Esophagus squamous epithelium (tissue), 5 donors: Measurements from ENCODE around the gene LYL1. TPM values are rescaled to one million over a fixed set of nuclear protein-coding genes. Genes with fewer than 3 reads are reported as not detected.

Experiments
- DNase-seq: peaks from one replicate; lab custom pipeline; 2025; lab: John Stamatoyannopoulos, UW
- H3K27ac ChIP-seq, 4 donors: fragments of 200-600 bp; sonication (generic); one replicate each; pipeline ENCODE4 v1.5.1; 2016 to 2019; ENCODE audit warnings: mild to moderate bottlenecking in 1 of 4
- H3K27me3 ChIP-seq, 4 donors: fragments of 200-600 bp; sonication (generic); 1 replicate in 3 of 4; 2 replicates in 1 of 4; pipeline versions ENCODE4 v1.5.1 to v1.6.0; 2017 to 2021; ENCODE audit warnings: antibody characterized with exemption in 1 of 4
- H3K36me3 ChIP-seq, 3 donors: fragments of 200-600 bp; sonication (generic); one replicate each; pipeline ENCODE4 v1.5.1; 2016 to 2019
- H3K4me1 ChIP-seq, 3 donors: fragments of 200-600 bp; sonication (generic); one replicate each; pipeline ENCODE4 v1.5.1; 2017 to 2019
- H3K4me3 ChIP-seq, 4 donors: fragments of 200-600 bp; sonication (generic); 1 replicate in 3 of 4; 2 replicates in 1 of 4; pipeline ENCODE4 v1.5.1; 2016 to 2019; ENCODE audit warnings: mild to moderate bottlenecking in 2 of 4, moderate library complexity in 1 of 4
- H3K9me3 ChIP-seq, 3 donors: fragments of 200-600 bp; sonication (generic); one replicate each; pipeline ENCODE4 v1.5.1; 2016 to 2019
- CTCF ChIP-seq, 6 experiments: fragments of 450-650 bp in 4 of 6; fragments of 200-600 bp in 2 of 6; sonication (generic) in 2 of 6; IDR thresholded peaks; one replicate each; pipeline ENCODE4 v1.5.1; 2016 to 2019; ENCODE audit warnings: antibody characterized with exemption in 6 of 6, mild to moderate bottlenecking in 4 of 6, moderate library complexity in 4 of 6
- POLR2A ChIP-seq, 4 donors: fragments of 450-650 bp; IDR thresholded peaks; one replicate each; pipeline ENCODE4 v1.6.1; 2017; ENCODE audit warnings: antibody characterized with exemption in 4 of 4, mild to moderate bottlenecking in 4 of 4, moderate library complexity in 3 of 4
- WGBS, 2 donors: methylation state at CpG; one replicate each; pipeline ENCODE4 v1.1.5; 2018; 5-methylcytosine and 5-hydroxymethylcytosine counted together
- intact Hi-C: fragments of 100-400 bp; cut with DNase I; formaldehyde crosslinking; loops from one replicate; pipeline ENCODE4 v1.15.0; 2022
- total RNA-seq, 4 donors: library from RNA; depleted of rRNA; stranded (reverse); fragments of >200 nt; gene quantifications; one replicate each; pipeline ENCODE4 v1.1.0, GENCODE V29; 2016
- donor health status: DM: yes; HTN: yes; CAD: no.

The LYL1 gene
- total RNA-seq, 4 donors from 2014 or later, result 2.1 to 13.0 (median 3.9) TPM

GRCh38 chr19:13112555-13112954 is 9.9 kb upstream of the LYL1 start:
- no peak overlapping the region for H3K4me3 ChIP-seq
- no peaks in the 10 kb centered on the region for H3K27me3 ChIP-seq
- no peak for DNase-seq
- WGBS, 2 donors, result 81 to 94% methylated on average over 6 to 8 of the region's 10 CpGs
- intact Hi-C loops, result no loop called here
- no peak for TF ChIP-seq CTCF (IDR thresholded peaks at IDR 0.05)
- TF ChIP-seq POLR2A (IDR thresholded peaks at IDR 0.05), result no peak
- H3K27ac ChIP-seq, result no peak overlapping the region
- peaks cover 0 to 69% (median 6%) of the 10 kb centered on the region in 3 donors for H3K36me3 ChIP-seq
- H3K4me1 ChIP-seq, result peaks cover 10 to 26% (median 16%) of the 10 kb centered on the region in 3 donors
- no peaks in the 10 kb centered on the region for H3K9me3 ChIP-seq

GRCh38 chr19:13110099-13110610 is 7.5 kb upstream of the LYL1 start:
- Histone ChIP-seq H3K27me3 (no peaks in the 10 kb centered on the region), H3K36me3 (peaks cover 0 to 88% (median 6%) of the 10 kb centered on the region in 3 donors), H3K4me1 (peaks cover under 1 to 4% (median under 1%) of the 10 kb centered on the region in 3 donors), H3K27ac (no peak overlapping the region), H3K4me3 (no peak overlapping the region), H3K9me3 (no peaks in the 10 kb centered on the region)
- TF ChIP-seq CTCF (IDR thresholded peaks at IDR 0.05) (no peak), POLR2A (IDR thresholded peaks at IDR 0.05) (no peak)
- DNase-seq, result no peak
- 60 to 95% methylated on average over 1 to 7 of the region's 15 CpGs for WGBS, 2 donors
- intact Hi-C loops, result no loop called here

GRCh38 chr19:13109361-13110098 is 6.9 kb upstream of the LYL1 start:
- intact Hi-C loops, result no loop called here
- no peaks in the 10 kb centered on the region for H3K9me3 ChIP-seq
- no peak for DNase-seq
- peaks cover 0 to 87% (median 6%) of the 10 kb centered on the region in 3 donors for H3K36me3 ChIP-seq
- H3K4me3 ChIP-seq, result no peak overlapping the region
- H3K4me1 ChIP-seq, result peaks cover 0 to 5% (median 0%) of the 10 kb centered on the region in 3 donors
- WGBS, 2 donors, result 92 to 94% methylated on average over 13 to 19 of the region's 30 CpGs
- TF ChIP-seq POLR2A (IDR thresholded peaks at IDR 0.05) (no peak), CTCF (IDR thresholded peaks at IDR 0.05) (no peak)
- H3K27ac ChIP-seq, result no peak overlapping the region
- no peaks in the 10 kb centered on the region for H3K27me3 ChIP-seq

GRCh38 chr19:13104848-13105711 is 2.4 kb upstream of the LYL1 start:
- WGBS, 2 donors, result 57 to 67% methylated on average over 12 to 21 of the region's 29 CpGs
- intact Hi-C loops, result no loop called here

More at GRCh38 chr19:13104848-13105711, 2.4 kb upstream of the LYL1 start:
- Histone ChIP-seq H3K27ac (peak overlapping the region; percentile 39 to 94 (median 75)), H3K36me3 (peaks cover 0 to 45% (median 6%) of the 10 kb centered on the region in 3 donors), H3K4me3 (peak overlapping the region; percentile 2 to 55 (median 33)), H3K9me3 (no peaks in the 10 kb centered on the region), H3K4me1 (peaks cover 11 to 50% (median 26%) of the 10 kb centered on the region in 3 donors), H3K27me3 (no peaks in the 10 kb centered on the region)
- no peak for TF ChIP-seq CTCF (IDR thresholded peaks at IDR 0.05)
- TF ChIP-seq POLR2A (IDR thresholded peaks at IDR 0.05), result no peak
- no peak for DNase-seq
